Activated T-cell treated with anti-CD3 and anti-CD28 coated beads for 1 hour (primary cell): Measurements from ENCODE around the gene VWDE.
"Not testable (repeated sequence)": the region's sequence is repeated elsewhere in the genome, so short reads cannot be mapped to it uniquely, and the experiment has no call there.

Source experiments
- DNase-seq: peaks from one replicate; pipeline ENCODE4 v3.0.0-alpha.2; 2020; ENCODE audit warnings: low read depth

Gene VWDE

DNA sequence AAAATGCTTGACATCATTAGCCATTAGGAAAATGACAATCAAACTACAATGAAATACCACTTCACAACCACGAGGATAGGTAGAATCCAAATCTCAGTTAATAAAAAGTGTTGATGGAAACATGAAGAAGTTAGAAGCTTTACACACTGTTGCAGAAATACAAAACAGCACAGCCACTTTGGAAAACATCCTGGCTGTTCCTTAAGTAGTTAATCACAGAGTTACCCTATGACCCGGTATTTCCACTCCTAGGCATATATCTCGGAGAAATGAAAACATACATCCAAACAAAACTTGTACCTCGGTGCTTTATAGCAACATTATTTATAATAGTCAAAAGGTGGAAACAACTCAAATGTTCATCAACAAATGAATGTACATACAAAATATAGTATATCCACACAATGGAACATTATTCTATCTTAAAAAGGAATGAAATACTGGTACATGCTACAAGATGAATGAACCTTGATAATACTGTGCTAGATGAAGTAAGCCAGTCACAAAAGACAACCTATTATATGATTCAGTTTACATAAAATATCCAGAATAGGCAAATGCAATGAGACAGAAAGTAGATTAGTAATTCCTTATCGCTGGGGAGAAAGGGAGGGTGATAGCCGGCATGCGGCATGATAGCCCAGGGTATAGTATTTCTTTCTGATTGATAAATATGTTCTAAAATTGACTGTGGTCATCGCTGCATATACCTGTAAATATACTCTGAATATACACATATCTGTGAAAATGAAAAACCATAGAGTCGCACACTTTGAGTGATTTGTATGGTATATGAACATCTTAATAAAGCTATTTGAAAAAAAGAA is 1.9 kb downstream of the VWDE start:
- no peak for DNase-seq

DNA sequence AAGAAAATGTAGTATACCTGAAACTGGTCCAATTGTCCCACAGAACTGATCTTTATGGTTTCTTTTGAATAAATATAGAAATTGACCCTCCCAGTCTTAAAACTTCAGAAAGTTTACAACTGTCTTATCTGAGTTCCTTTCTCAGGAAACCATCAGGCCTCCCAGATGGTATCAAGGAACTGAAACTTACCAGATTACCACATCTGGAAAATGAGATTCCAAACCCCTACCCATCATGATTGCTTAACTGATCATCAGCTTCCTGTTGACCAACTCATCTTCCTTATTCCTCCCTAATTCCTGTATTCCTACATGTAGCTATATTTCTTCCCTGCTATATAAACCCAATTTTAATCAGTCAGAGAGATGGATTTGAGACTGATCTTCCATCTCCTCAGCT is 5.5 kb downstream of the VWDE start:
- no peak for DNase-seq

DNA sequence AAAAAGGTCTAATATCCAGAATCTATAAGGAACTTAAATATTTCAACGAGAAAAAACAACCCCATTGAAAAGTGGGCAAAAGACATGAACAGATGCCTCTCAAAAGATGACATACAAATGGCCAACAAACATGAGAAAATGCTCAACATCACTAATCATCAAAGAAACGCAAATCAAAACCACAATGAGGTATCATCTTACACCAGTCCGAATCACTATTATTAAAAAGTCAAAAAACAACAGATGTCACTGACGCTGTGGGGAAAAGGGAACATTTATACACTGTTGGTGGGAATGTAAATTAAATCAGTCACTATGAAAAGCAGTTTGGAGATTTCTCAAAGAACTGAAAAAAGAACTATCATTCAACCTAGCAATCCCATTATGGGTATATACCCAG is 6.0 kb downstream of the VWDE start:
- no peak for DNase-seq

DNA sequence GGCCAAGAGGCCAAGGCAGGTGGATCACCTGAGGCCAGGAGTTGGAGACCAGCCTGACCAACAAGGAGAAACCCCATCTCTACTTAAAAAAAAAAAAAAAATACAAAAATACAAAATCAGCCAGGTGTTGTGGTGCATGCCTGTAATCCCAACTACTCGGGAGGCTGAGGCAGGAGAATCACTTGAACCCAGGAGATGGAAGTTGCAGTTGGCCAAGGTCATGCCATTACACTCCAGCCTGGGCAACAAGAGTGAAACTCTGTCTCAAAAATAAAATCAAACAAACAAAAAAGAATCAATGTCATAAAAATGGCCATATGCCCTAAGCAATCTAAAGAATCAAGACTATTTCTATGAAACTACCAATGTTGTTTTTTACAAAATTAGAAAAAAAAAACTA is 7.0 kb downstream of the VWDE start:
- DNase-seq = not testable (repeated sequence)

DNA sequence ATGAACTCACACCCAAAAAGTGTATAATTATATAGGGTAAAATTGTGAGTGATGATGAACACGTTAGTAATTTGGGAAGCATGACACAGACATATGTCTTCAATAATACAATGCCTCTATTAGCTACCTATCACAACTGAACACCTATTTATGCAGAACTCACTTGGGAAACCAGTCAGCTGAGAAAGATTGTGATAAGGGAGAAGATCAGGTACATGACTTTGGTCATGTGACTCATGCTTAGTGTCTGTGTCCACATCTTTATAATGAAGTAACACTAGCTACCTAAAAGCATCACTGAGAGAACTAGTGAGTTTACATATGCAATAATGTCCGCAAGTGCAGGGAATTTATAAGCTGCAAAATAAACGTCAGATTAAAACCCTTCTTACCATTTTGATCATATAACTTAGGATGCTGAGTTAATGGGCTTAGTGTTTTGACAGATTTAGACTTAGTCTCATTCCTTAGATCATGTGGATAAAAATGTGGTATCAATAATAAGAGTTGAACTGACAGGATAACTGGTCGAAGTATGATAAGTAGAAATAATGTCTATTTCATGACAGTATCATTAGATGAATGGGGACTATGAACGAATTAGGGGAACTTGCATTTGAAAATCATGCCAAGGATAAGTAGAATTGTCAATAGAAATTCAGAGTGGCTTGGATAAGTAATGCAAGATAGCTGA is 11.6 kb downstream of the VWDE start:
- DNase-seq = no peak

DNA sequence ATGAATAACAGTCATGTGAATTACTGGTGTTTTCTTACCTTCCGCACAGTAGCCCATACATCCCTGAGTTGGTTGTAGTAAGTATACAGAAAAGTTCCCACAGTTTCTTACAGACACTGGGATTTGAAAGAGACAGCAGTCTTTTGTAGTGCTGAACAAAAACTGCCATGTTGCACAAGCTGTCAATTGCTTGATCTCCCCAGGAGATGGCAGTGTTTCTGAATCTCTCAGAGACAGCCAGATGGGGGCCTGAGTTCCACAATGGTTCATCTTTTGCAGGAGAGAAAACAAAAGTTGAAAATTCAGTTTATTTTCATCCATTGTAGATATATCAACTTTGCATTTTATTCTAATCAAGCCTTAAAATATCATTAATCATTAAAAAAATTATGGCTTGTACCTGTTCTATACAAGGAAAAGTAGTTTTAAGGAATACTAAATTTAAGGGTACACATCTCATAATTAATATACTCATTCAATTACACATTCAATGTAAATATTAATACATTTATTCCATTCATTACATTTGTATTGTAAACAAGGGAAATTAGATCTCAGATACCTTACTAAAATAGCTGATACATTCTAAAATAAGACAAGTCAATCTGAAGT is 14.5 kb downstream of the VWDE start:
- DNase-seq = peak; percentile 4

DNA sequence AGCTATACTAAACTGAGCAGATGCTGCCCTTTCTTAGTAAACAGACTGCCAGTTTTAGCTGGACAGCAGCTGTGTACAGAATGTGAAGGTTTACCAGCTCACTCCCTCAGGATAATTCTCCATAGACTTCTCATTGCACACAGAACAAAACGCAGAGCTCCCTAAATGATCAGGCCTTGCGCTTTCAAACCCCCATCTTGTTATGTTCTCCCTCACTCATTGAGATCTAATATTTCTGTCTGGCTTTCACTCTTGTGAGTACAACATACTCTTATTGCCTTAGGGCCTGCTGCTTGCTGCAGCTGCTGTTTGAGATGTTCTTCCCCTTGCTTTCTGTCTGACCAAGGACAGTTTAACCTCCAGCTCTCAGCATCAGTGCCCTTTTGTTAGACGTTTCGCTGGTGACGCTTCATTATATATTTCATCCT is 17.3 kb downstream of the VWDE start:
- no peak for DNase-seq

DNA sequence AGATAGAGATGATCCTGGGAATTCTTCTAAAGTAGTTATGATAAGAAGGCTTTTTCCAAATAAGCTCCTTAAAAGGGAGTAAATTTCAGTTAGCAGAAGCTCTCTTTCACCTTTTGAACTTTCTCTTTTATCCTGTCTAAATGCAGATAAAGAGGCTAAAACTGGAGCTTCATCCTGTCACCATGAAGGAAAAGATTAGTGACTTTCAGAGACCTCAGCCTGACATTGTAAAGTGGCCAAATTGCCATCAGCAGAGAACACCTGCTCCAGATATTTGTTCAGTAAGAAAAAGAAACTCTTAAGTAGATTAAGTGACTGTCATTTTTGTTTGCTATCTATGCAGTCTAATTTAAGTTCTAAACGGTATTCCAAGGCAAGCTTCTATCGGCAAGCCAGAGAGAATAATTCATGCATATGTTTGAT is 18.3 kb downstream of the VWDE start:
- no peak for DNase-seq

DNA sequence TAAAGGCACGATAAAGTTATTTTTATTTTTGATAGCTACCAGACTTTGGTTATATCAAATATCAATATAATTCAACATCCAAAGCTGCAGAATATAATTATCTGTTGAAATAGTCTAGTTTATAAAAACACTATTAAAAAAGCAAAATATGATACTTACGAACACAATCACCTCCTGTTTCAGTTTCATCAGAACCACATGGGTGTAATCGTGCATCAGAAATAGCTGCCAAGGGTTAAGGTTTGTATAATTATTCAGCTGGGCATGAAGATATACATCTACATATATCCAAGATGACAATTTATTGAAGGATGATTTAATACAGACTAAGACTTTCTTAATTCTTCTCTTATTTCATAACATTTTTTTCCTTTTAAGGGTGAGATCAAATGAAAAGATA is 20.3 kb downstream of the VWDE start:
- no peak for DNase-seq

DNA sequence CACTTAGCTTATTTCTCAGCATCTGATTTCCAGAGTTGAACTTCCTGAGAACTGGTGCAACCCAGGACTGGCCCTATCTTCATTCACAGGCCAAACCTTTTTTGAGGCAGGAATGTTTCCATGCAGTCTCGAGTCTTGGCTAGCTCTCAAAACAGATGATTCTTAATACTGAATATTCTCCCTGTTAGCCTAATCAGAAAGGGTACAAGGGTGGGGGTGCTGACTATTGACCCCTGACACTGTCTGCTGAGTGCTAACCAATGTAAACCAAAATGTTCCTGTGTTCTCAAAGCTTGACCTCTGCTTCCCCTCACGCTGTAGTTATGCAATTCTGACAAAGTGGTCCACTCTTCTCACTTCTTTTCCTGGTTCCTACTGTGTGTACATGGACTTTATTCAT is 25.3 kb downstream of the VWDE start:
- no peak for DNase-seq

DNA sequence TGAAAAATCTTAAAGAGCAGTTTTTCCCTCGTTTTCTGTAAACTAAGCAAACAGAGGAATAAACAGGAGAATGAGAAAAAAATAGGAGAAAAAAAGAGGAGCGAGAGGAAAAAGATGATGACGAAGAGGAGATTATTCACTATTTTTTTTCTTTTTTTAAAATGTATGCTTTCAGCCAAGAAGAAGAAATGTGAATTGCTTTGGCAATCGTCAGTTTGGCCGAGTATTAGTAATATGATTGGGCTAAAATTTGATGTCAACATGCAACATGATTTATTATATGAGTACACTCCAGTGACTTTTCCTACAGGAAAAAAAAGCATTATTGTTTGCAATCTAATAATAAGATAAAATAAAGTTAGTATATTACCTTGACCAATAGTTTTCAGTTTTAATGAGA is 26.3 kb downstream of the VWDE start:
- DNase-seq = no peak

DNA sequence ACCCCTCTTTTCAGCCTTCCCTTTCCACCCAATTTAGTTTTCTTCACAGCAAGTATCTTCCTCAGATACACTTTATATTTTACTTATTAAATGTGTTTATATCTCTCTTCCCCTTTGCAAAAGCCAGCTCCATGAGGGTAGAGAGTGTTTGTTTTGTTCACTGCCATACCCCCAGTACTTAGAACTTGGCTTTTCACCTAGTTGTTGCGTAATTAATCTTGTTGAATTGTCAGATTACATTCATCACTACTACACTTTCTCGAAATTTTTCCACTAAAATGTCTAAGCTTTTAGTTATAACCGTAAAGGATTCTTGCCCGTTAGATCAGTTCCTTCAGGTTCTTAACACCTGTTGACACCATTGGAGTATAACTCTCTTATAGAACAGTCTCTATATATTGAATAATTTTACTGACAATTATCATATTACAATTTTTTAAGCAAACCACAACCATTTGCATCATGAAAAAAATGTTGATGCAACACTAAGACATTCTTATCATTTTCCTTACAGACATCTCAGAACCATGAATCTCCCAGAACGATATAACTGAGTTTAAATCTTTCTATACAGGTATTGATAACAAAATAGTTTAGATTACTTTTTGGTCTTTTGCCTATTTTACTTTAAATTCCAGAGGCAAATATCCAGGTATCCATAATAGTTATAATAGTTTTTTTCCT is 29.9 kb downstream of the VWDE start:
- DNase-seq = no peak

DNA sequence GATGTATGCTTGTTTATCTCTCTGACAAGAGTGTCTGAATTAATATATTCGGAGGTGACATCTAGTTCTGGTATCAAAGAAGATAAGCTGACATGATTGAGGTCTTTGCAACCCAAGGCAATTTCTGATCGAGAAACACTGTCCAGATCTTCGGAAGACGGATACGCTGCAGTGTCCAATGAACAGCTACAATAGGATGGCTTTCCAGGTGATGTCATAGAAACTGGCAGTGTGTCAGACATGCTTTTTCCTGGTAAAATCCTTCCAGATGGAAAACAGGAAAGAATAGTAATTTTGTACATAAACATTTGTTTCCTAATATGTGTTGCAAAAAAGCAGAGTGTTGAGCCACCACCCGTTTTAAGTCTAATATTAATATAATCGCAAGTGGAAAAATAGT is 33.4 kb downstream of the VWDE start:
- DNase-seq = no peak

DNA sequence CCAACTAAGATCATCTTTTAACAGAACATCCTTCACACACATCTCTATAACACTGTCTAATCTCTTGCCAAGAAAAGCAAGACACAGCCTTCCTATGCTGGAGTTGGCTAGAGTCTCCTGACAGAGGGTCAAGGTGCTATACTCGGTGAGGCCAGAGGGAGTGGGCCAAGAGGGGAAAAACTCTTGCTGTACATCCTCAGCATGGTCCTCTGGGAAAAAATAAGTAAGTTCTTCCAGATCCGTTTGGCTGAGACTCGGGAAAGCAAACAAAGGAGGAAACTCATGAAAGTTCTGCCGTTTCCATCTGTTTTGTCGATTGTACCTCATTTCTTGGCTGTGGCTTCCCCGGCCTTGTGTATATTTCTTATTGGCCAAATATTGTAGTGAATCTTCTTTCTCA is 33.9 kb downstream of the VWDE start:
- no peak for DNase-seq

DNA sequence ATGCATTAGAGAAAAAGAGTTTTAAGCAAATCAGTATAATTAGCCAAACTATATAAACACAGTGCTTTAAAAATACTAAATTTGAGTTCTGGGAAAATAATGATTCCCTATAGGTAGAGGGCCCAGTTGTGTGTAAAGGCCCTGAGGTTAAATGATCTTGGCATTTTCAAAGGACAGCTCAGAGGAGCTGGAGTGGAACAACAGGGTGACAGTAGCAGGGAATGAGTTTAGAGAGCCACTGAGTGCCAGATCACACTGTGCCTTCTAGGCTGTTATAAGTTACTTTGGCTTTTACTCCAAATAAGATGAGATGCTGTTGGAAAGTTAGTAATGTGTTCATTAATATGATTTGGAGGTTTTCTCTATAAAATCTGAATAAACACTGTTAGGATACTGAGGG is 34.6 kb downstream of the VWDE start:
- DNase-seq = no peak

DNA sequence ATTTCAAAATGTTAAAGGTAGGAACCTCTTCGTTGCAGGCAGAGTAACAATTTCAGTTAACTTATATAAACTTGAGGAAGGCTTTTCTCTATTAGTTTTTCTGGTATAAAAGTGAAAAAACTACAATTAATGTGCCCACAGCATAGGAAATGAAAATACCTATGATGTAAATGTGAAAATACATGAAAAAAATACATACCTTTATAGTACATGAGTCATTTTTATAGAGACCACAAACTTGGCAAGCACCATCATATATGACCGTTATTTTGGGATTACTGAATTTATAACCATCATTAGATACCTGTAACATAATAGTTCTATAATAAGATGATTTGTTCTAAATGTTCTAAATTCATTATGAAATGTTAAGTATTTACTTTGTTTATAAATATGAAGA is 42.7 kb downstream of the VWDE start:
- DNase-seq = no peak

DNA sequence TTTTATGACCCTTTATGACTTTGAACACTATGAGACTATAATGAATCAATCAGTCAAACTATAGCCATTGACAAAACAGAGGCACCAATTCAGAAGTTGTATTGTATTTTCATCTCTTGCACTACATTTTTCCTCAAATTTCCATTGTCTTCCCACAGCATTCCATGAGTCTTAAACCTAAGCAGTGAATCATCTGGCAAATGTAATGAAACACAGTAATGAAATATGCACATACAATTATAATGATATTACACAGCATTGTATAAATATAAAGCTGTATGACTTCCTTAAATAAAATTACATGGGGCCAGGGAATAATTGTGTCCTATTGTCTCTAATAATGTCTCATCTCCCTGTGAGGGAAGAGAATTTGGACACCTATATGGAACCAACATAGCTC is 45.0 kb downstream of the VWDE start:
- DNase-seq = no peak

DNA sequence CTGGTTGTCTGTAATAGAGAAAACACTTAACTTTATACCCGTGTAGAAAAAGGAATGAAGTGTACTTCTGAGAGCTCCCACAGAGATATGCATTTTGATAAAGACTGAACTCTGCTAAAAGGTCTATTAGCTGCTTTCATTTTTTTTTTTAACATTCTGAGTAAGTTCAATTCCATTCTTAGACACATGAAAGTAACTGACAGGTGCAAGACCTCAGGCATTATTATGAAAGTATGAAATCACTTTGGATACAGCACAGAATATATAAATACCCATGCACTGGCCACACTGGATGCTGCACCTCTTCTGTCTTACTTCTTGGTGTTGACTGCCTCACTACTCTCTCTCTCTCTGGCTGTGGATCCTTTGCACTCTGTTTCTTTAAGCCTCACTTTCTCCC is 46.2 kb downstream of the VWDE start:
- no peak for DNase-seq

DNA sequence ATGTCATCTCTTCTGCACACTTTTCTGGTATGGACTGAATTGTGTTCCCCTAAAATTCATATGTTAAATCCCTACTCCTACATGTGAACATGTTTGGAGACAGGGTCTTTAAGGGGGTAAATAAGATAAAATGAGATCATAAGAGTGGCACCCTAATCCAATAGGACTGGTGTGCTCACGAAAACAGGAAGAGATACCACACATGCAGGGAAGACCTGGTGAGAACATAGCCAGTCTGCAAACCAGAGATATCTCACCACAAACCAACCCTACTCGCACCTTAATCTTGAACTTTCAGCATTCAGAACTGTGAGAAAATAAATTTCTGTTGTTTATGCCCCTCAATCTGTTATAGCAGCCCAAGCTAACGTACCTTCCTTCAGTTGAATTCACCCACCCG is 51.8 kb downstream of the VWDE start:
- no peak for DNase-seq

DNA sequence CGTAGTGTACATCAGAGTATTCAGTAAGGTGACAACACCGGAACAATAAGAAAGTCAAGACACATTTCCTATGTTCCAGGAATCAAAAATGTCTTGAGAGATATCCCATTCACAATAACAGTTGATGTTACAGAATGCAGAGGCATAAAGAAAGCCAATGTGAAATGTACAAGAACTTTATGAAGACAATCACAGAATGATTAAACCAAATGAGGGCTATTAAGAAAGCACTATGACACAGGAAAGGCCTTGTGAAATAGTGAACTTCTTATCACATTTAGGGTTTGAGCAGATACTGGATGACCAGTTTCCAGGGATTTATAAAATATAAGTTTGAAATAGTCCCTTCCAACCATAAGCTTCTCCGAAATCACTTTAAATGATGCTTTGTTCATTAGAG is 52.7 kb downstream of the VWDE start:
- DNase-seq = no peak

DNA sequence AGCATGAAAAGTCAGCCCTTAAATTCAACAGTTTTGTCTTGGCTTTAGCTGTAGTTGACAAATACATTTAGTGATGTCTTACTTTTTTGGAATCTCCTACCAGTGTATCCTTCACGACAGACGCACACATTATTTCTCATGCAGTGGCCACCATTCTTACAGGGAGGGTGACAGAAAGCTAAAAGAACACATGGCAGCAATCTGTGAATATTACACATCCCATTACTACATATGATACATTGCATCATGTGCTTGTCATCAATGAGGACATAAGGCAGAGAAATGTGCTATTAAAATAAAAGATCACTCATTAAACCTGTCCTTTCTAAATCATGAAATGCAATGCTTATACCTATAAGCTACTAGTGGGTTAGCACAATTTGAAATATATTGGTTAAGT is 66.6 kb downstream of the VWDE start:
- DNase-seq = no peak

DNA sequence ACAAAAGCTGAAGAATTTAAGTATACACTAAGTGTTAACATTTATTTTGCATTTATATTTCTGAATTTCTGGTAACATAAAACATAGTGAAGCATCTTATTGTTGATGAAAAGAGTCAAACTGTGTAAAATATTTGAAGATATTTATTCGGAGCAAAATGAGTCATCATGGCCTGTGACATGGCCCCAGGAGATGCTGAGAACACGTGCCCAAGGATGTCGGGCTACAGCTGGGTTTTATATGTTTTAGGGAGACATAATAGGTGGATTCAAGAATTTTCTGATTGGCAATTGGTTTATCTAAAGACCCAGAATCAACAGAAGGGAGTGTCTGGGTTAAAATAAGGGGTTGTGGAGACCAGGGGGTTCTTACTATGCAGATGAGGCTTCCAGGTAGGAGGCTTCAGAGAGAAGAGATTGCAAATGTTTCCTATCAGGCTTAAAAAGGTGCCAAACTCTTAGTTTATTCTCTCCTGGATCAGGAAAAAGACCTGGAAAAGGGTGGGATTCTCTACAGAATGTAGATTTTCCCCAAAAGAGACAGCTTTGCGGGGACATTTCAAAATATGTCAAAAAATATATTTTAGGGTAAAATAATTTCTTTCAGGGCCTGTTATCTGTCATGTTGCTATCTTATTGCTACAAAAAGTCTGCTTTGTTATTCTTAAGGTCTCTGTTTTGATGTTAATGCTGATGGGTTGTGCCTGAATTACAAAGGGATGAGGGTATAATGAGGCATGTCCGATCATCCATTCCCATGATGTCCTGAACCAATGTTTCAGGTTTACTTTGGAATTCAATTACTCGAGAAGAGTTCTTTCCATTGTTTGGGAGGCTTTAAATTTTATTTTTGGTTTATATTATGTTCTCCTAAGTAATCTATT is 74.5 kb downstream of the VWDE start:
- no peak for DNase-seq
